Measurements from ENCODE around the gene SERPINB5.

SERPINB5 gene

DNA sequence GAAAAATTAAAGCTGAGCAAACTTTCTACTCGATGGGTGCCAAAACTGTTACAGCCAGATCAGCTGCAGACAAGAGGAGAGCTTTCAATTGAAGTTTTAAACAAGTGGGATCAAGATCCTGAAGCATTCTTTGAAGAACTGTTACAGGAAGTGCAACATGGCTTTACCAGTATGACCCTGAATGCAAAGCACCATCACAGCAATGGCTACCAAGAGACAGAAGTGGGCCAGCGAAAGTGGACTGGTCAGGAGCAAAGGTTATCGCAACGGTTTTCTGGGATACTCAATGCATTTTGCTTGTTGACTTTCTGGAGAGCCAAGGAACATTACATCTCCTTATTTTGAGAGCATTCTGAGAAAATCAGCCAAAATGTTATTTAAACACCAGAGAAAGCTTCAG lies 9.1 kb upstream of the SERPINB5 start:
- in situ Hi-C loops (cut with MboI; ENCODE audit: low sequenced_read_pairs): no loop called here

DNA sequence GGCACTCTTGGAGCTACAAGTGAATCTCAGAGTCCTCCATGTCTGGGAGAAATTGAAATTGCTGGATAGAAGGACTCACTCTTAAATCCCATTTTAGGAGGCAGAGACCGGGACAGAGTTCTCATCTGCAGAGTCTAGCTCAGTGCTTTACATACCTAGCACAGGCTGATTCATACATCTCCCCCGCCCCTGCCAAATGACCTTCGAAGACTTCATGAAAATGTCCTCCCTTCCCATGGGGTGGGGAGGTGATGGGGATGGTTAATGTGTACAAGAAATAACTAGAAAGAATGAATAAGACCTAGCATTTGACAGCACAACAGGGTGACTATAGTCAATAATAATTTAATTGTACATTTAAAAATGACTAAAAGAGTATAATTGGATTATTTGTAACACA lies 8.2 kb upstream of the SERPINB5 start:
- in situ Hi-C loops (cut with MboI; ENCODE audit: low sequenced_read_pairs): no loop called here

DNA sequence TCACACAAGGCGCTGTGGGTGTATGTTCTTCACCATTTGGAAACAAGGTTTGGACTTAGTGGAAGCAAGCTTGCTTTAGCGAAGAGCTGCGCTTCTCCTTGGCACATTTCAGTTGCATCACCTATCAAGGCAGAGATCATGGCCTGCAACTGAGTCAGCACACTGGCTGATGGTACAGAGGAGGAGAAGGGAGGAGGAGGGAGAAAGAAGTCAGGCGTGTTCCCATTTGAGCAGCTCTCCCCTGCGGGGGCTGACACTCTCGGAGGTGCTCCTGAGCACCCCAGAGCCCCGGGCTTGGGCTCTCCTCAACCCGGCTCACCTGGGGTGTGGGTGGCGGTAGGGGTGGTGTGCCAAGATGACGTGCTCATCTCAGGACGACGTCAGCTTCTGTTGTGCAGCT lies 6.0 kb upstream of the SERPINB5 start:
- in situ Hi-C loops (cut with MboI; ENCODE audit: low sequenced_read_pairs): no loop called here

DNA sequence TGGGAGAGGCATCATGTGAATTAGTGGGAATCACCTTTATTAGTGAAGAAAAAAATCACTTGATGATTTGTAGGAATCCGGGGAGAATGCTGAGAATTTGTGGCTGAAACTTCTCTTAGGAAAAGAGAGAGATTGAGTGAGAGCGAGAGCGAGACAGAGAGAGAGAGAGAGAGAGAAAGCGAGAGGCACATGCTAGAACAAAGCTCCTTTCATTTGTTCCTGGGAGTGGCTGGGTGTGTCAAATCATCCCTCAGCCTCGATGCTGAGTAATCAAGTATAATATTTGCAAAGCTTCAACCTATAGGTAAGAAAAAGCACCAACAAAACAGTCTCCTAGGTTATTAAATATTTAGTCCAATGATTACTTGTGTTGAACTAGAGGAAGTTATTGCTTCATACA lies 4.4 kb upstream of the SERPINB5 start:
- in situ Hi-C loops (cut with MboI; ENCODE audit: low sequenced_read_pairs): no loop called here

DNA sequence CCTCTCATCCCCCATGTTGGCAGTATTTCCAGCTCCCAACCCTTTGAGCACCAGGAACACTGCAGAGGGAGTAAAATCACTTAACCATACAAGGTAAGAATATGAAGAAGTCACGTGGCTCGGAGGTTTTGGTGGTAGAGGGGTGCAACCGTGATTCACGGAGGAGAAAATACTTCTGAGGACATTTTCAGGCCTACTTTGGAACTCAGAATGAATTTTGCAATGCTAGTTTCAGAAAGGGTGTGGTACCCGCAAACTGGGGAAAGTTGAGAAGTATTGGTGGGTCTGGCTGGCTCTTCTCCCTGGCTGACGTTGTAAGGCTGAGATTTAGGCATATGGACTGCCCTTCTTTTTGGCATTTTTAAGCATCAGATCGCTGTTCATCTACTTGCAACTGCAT lies 442 bp downstream of the SERPINB5 start:
- in situ Hi-C loops (cut with MboI; ENCODE audit: low sequenced_read_pairs): no loop called here

DNA sequence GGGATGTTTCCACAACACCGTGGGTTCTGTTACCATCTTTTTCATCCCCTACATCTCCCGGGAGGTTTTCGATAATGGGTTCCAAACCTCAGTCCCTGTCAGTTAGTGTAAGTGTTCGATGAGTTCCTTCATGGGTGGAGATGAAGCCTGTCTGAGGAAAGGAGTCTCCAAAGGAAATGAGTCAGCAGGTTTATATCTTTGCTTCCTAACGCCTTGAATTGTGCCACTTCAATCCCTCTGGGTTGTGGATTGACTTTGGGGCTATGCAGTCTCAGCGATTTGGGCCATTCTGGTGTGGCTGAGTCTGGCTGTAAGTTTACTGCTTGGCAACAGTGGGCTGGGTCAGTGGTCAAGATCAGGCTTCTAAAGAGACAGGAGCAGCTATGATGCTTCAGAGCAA lies 1.2 kb downstream of the SERPINB5 start:
- in situ Hi-C loops (cut with MboI; ENCODE audit: low sequenced_read_pairs): no loop called here

DNA sequence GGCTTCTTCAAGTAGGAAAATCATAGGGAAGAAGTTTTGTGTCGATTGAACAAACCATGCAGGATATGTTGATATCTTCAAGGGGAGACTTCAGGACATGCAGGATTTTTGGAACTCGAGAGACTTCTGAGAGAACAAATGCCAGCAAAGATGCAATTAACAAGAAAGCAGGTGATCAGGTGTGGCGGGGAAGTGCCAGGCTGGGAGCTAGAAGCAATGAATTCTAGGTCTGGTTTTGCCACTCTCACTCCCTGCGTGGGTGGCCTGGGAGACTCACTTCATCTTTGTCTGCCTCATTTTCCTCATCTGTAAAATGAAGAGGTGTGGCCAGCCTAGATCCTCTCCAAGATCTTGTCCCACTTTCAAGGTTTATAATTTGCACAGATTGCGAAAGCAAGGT lies 3.1 kb downstream of the SERPINB5 start:
- in situ Hi-C loops (cut with MboI; ENCODE audit: low sequenced_read_pairs): no loop called here

DNA sequence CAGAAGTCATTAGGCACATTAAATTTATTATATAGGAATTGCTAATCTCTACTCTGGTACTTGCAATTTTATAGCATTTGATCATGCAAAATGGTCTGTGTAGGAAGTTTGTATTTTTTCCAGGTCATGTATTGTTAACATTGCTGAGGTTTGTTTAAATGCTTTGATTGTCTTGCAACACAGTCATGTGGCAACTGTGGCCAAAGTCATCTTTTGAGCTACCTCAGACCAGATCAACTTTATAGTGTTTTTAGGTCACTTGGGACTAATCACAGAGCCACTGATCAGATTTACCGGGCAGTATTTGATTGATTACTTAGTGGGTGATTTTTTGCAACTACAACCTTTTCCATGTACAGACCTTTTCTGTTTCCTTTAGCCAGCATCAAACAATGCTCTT lies 3.7 kb downstream of the SERPINB5 start:
- in situ Hi-C loops (cut with MboI; ENCODE audit: low sequenced_read_pairs): no loop called here

DNA sequence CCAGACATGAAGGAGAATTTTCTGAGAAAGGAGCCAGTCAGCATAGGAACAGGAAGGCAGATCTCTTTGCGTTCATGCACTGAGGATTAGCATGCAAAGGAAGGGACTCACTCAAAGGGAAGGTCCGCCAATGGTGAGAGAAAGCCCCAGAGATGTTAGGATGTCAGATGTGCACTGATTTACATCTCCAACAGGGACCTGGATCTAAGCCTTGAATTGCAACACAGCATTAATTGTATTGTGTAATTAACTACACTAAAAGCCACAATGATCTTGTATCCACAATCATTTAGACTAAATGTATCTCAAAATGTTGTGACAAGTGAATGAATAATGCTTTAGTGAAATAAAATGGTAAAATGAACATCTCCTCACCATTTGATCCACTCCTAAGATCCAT lies 4.2 kb downstream of the SERPINB5 start:
- in situ Hi-C loops (cut with MboI; ENCODE audit: low sequenced_read_pairs): no loop called here

DNA sequence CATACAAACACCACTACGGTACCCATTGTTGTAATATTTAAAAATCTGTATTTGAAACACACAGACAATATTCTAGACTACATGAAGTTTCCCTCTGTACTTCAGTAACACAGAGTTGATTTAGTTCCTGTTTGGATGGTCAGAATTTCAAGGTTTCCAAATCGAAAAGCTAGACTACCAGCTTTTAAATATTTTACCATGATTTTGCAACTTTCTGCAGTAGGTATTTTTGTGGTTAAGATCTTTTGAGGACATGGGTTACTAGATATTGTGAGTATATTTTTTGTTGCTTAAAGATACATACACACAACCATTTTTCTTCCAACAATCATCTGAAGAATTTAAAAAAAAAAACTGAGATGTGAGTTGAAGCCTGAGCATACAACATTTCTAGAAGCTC lies 10.9 kb downstream of the SERPINB5 start:
- in situ Hi-C loops (cut with MboI; ENCODE audit: low sequenced_read_pairs): no loop called here

DNA sequence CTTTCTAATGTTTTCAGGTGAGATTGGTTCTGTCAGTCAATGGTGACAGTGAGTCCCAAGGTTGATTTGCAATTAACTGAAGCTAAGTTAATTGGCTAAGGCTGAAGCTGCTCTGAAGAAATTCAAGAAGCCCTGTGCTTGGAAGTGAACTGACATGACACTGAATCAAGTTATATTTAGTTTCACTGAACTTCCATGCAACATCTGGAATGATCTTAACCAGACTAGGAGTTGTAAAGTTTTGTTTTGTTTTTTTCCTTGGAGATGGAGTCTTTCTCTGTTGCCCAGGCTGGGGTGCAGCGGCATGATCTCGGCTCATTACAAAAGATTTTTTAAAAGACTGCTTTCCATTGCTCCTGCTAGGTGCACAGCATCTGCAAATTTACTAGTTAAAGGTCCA lies 11.4 kb downstream of the SERPINB5 start:
- in situ Hi-C loops (cut with MboI; ENCODE audit: low sequenced_read_pairs): no loop called here

DNA sequence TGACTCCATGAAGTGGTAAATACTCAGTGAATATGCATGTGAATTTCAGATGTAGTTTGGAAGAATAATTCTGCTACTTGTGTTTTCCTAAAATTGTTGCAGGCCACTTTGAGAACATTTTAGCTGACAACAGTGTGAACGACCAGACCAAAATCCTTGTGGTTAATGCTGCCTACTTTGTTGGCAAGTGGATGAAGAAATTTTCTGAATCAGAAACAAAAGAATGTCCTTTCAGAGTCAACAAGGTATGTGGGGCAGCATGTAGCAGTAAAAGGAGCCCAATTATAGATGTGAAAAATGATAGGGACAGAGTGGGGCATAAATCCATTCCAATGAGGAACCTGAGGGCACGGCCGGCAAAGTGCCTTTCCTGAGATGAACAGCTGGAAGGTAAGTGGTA lies 16.1 kb downstream of the SERPINB5 start:
- in situ Hi-C loops (cut with MboI; ENCODE audit: low sequenced_read_pairs): no loop called here

DNA sequence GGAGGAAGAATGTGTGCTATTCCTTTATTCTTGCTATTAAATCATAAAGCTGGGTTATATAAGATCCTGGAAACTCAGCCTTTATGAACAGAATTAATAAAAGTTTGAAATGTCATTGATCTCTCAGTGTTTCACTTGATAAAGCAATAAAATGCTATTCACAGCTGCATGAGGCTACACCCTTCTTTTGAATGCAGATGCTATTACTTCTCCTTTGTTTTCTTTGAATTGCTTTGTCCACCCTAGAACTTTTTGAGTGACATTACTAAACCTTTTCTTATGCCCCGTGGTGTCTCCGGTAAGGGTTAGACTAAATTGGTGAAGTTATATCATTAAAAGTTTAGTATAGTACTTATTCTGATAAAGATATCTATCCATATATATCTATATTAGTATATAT lies 18.9 kb downstream of the SERPINB5 start:
- in situ Hi-C loops (cut with MboI; ENCODE audit: low sequenced_read_pairs): no loop called here

DNA sequence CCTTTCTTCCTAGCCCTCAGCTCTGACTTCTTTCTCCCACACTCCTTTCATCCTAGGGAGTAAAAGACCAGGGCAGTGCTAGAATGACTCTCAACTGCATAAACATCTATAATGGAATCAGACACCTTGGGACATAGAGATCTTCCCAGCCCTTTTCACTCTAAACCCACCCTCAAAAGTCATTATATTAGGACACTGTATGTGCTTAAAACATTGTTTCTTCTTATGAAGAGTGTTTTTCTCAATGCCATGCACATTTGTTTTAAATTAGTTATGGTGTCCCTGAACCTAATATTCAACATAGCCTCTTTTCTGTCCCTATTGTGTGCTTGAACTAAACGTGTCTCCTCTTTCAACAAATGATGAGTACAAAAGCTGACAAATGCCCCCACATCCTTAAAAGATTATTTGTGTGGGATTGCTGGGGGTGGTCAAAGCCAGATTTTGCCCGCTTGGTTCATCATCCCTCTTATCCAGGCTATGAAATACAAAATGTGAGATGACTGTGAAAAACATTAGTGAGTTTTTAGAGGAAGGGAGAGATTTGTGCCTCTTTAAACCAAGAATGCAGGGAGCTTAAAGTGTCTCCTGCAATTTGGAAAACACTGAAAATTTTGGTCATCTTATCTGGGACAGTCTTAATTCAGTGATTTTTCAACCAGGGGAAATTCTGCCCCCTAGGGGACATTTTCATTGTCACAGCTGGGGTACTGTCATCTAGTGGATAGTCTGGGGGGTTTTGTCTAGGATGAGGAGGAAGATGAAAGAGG lies 29.0 kb downstream of the SERPINB5 start:
- in situ Hi-C loops (cut with MboI; ENCODE audit: low sequenced_read_pairs): no loop called here

DNA sequence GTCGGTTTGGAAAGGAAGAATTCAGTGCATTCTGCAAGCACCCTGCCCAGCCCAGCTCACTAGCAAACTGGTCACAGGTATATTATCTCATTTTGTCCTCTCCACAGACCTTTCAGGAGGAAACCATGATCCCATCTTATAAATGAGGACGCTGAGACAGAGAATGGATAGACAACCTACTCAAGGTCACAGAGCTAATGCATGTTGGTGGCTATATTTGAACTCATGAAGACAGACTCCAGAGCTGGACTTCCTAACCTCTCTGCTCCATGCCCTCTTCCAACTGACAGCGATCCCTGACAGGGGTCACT lies 29.5 kb downstream of the SERPINB5 start:
- in situ Hi-C loops (cut with MboI; ENCODE audit: low sequenced_read_pairs): no loop called here

DNA sequence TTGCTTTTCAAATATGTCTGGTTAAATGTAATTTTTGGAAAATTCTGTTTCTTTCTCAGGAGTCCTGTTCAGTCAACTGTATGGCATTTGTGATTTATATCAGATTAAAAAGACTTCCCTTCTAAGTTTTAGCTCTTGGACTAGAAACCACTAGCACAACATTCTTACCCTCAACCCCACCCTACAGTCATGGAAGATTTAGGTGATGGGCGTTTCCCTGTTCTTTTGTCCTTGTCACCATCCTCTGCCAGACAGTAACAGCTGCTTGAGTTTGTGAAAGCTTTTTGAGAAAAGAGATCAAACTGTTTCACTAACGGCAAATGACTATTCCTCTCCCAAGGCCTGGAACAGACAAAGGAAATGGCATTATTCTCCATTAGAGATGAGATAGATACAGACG lies 31.8 kb downstream of the SERPINB5 start:
- in situ Hi-C loops (cut with MboI; ENCODE audit: low sequenced_read_pairs): no loop called here

DNA sequence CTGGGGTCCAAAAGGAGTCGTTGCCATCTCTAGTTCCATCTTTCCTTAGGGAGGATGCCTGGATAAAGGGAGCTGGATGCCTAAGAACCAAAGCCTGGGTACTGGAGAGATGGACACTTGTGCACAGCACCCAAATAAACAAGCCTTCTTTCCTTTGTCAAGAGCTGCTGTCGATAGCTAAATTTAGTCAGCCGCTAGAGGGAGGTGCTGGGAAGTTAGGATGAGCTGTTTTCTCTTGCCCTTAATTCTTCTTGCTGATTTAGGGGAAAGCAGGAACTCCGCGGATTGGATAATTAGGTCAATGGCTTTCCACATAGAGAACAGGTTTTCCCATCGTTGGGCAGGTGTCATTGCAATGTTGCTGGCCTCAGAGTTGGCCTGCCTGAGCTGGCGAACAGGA lies 34.5 kb downstream of the SERPINB5 start:
- in situ Hi-C loops (cut with MboI; ENCODE audit: low sequenced_read_pairs): no loop called here

DNA sequence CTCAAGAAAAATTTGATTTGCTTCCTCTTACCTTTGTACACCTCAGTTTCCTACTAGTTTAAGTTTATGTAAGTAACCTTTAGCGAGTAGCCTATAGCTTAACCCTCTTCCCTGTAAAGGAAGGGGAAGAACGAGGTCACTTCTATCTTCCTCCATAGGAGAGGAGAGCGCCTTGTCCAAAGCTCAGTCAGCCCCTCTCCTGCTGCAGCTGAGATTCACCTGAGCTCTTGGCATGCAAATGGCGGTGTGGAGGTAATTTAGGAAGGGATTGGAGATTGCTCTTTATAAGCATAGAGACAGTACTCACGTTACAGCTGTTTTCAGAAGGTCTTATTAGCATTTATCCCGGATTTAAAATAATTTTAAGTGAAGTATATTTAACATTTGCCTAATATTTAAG lies 37.6 kb downstream of the SERPINB5 start:
- in situ Hi-C loops (cut with MboI; ENCODE audit: low sequenced_read_pairs): no loop called here

DNA sequence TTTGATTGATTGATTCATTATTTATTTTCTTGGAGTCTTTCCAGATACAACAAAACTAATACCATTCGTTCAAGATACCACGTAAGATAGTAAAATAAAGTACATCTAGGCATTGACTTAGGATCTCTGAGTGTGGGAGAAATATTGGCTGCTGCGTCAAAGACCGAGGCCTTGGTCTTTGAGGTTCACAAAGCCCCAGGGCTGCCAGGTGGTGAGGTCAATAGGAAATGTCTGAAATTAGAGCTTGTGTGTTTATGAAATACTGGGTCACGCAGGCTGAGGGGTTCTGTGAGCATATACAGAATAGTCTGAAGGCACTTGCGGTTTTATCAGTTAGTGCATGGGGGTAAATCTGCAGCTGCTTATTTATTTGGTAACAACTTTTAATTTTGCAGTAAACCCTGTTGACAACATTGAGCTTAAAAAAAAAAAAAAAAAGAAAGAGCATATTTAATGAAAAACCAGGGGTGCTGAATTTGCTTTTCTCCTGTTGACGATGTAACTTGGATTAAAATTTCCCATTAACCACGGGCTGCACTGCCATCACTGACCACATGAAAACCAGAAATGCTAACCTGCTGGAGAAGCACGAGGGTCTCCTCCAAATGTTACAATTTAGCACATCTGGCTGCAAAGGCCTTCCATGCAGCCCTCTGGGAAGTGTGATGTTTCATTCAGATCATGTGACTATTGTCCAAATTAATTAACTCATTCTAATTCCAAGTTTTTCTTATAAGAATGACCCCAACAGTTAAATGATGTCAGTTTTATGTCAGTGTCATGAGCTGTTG lies 38.3 kb downstream of the SERPINB5 start:
- in situ Hi-C loops (cut with MboI; ENCODE audit: low sequenced_read_pairs): no loop called here

DNA sequence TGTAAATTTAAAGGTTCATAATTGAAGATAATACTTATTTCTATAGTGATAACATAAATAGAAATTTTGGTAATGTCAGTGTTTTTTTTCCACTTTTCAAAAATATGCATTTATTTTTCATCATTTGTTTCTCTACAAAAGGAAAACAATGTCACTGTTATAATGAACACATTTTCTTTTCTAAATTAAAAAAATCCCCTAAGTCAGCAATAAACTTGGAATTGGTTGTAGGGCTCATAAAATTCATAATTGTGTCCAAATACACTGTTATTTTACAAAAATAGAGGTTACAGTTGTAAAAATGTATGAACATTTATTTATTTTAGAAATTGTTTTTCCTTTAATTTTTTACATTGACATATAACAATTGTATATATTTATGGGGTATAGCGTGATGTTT lies 39.0 kb downstream of the SERPINB5 start:
- in situ Hi-C loops (cut with MboI; ENCODE audit: low sequenced_read_pairs): no loop called here

DNA sequence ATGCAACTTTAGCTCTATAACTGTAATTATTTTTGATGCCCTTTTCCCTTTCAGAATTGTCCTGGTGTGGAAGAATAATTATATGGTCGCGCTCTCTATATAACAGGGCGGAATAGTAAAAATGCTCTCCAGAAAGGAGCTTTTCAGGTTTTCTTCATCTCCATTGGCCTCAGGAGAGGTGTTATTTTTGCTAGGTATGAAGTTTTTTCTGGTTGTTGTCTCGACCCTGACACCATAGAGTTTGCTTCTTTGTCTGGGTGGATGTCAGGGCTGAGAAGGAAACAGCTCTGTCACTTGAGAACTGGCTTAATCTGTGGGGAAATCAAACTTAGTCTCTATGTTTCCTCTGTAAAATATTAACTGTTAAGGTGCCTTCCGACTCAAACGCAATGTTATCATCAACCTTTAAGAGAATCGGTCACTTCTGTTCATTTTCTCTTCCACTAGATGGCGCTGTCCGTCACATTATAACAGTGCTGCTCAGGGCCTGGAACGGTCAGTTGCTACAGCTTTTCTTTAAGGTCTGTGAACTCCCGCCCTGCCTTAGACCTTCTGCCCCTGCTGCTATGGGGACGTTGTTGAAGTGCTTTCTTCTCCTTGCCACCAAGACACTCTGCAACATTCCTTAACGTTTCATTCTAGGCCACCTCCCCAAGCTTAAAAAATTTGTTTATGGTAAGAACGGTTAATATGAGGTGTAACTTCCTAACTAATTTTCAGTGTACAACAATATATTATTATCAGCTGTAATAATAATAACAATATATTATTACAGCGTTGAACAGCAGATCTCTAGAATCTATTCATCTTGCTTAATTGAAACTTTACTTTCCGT lies 41.6 kb downstream of the SERPINB5 start:
- in situ Hi-C loops (cut with MboI; ENCODE audit: low sequenced_read_pairs): no loop called here

Data from hTERT RPE-1 (cell line).